Measurements from ENCODE around the gene CCL24.

DNA sequence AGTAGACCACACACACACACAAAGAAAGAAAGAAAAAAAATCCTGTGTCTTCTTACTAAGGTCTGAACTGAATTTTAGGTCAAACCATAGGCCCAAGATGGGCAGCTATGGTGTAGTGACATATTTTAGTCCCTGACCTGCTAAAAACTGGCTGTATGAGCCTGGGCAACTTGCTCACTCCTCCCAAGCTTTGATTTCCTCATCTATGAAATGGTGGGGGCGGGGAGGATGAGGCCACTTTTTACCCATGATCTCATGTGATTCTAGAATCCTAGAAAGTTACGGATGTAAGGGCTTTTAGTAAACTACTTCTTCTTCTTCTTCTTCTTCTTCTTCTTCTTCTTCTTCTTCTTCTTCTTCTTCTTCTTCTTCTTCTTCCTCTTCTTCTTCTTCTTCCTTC lies 6.1 kb upstream of the CCL24 start:
- TF ChIP-seq, protein P1, sequence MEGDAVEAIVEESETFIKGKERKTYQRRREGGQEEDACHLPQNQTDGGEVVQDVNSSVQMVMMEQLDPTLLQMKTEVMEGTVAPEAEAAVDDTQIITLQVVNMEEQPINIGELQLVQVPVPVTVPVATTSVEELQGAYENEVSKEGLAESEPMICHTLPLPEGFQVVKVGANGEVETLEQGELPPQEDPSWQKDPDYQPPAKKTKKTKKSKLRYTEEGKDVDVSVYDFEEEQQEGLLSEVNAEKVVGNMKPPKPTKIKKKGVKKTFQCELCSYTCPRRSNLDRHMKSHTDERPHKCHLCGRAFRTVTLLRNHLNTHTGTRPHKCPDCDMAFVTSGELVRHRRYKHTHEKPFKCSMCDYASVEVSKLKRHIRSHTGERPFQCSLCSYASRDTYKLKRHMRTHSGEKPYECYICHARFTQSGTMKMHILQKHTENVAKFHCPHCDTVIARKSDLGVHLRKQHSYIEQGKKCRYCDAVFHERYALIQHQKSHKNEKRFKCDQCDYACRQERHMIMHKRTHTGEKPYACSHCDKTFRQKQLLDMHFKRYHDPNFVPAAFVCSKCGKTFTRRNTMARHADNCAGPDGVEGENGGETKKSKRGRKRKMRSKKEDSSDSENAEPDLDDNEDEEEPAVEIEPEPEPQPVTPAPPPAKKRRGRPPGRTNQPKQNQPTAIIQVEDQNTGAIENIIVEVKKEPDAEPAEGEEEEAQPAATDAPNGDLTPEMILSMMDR (IDR thresholded peaks at IDR 0.05 in 8 of 11, conservative IDR thresholded peaks at IDR 0.05 in 3 of 11): no peak
- TF ChIP-seq POLR2A (IDR thresholded peaks at IDR 0.05): no peak

All from spleen (tissue), 7 donors.